ENCODE measurements around the gene DAB2.
A peak's percentile ranks its signal among the peaks of the same experiment; 100 is the strongest.

DNA sequence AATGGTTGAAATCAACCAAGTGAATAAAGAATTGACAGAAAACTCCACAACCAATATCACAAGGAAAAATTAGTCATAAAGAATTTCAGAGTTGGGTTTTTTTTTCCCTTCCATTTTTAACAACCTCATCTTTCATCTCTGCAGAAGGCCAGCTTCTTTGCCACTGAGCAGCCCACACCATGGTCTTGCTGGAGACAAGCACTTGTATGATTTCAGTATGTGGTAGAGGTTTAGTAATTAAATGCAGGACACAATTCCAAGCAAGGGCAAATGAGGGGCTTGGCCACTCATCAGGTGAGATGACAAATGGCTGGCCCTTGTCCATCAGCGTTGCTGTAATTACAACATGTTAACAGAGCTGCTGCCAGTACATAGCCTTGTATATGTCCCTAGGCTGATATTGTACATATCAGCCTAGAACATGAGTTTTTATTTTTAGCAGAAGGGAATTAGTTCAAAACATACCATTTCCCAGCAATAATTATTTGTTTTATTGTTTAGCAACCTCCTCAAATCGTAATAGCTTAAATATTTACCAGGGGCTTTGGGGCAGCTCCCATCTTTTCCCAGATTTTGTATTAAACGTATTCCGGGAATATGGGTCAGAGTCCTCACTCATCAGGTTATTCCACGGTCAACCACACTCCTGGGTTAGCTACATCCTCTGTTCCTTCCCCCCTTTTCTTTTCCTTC is 55.5 kb downstream of the DAB2 start:
- TF ChIP-seq TAF1 (conservative IDR thresholded peaks at IDR 0.05) = peak; percentile 94
- TF ChIP-seq, protein P1, sequence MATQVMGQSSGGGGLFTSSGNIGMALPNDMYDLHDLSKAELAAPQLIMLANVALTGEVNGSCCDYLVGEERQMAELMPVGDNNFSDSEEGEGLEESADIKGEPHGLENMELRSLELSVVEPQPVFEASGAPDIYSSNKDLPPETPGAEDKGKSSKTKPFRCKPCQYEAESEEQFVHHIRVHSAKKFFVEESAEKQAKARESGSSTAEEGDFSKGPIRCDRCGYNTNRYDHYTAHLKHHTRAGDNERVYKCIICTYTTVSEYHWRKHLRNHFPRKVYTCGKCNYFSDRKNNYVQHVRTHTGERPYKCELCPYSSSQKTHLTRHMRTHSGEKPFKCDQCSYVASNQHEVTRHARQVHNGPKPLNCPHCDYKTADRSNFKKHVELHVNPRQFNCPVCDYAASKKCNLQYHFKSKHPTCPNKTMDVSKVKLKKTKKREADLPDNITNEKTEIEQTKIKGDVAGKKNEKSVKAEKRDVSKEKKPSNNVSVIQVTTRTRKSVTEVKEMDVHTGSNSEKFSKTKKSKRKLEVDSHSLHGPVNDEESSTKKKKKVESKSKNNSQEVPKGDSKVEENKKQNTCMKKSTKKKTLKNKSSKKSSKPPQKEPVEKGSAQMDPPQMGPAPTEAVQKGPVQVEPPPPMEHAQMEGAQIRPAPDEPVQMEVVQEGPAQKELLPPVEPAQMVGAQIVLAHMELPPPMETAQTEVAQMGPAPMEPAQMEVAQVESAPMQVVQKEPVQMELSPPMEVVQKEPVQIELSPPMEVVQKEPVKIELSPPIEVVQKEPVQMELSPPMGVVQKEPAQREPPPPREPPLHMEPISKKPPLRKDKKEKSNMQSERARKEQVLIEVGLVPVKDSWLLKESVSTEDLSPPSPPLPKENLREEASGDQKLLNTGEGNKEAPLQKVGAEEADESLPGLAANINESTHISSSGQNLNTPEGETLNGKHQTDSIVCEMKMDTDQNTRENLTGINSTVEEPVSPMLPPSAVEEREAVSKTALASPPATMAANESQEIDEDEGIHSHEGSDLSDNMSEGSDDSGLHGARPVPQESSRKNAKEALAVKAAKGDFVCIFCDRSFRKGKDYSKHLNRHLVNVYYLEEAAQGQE (IDR thresholded peaks at IDR 0.05) = peak; percentile 61
- TF ChIP-seq, protein P2, sequence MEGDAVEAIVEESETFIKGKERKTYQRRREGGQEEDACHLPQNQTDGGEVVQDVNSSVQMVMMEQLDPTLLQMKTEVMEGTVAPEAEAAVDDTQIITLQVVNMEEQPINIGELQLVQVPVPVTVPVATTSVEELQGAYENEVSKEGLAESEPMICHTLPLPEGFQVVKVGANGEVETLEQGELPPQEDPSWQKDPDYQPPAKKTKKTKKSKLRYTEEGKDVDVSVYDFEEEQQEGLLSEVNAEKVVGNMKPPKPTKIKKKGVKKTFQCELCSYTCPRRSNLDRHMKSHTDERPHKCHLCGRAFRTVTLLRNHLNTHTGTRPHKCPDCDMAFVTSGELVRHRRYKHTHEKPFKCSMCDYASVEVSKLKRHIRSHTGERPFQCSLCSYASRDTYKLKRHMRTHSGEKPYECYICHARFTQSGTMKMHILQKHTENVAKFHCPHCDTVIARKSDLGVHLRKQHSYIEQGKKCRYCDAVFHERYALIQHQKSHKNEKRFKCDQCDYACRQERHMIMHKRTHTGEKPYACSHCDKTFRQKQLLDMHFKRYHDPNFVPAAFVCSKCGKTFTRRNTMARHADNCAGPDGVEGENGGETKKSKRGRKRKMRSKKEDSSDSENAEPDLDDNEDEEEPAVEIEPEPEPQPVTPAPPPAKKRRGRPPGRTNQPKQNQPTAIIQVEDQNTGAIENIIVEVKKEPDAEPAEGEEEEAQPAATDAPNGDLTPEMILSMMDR (IDR thresholded peaks at IDR 0.05; ENCODE audit: low read depth, low read length, missing input control) = no peak
- TF ChIP-seq, protein P3, sequence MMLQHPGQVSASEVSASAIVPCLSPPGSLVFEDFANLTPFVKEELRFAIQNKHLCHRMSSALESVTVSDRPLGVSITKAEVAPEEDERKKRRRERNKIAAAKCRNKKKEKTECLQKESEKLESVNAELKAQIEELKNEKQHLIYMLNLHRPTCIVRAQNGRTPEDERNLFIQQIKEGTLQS (IDR thresholded peaks at IDR 0.05) = peak; percentile 48
- peak in 1 of 2 donors; percentile 21 for TF ChIP-seq RAD21 (IDR thresholded peaks at IDR 0.05)
- TF ChIP-seq, protein P4, sequence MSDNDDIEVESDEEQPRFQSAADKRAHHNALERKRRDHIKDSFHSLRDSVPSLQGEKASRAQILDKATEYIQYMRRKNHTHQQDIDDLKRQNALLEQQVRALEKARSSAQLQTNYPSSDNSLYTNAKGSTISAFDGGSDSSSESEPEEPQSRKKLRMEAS (IDR thresholded peaks at IDR 0.05) = peak; percentile 91
- peak; percentile 95 for TF ChIP-seq SP1 (IDR thresholded peaks at IDR 0.05)
- TF ChIP-seq YY1 (IDR thresholded peaks at IDR 0.05) = peak; percentile 88
- TF ChIP-seq JUND (IDR thresholded peaks at IDR 0.05) = peak; percentile 70 to 78
- TF ChIP-seq RXRA (IDR thresholded peaks at IDR 0.05) = peak; percentile 96
- TF ChIP-seq, protein P5, sequence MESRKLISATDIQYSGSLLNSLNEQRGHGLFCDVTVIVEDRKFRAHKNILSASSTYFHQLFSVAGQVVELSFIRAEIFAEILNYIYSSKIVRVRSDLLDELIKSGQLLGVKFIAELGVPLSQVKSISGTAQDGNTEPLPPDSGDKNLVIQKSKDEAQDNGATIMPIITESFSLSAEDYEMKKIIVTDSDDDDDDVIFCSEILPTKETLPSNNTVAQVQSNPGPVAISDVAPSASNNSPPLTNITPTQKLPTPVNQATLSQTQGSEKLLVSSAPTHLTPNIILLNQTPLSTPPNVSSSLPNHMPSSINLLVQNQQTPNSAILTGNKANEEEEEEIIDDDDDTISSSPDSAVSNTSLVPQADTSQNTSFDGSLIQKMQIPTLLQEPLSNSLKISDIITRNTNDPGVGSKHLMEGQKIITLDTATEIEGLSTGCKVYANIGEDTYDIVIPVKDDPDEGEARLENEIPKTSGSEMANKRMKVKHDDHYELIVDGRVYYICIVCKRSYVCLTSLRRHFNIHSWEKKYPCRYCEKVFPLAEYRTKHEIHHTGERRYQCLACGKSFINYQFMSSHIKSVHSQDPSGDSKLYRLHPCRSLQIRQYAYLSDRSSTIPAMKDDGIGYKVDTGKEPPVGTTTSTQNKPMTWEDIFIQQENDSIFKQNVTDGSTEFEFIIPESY (IDR thresholded peaks at IDR 0.05) = peak; percentile 91

All from liver (tissue), 3 donors.